A549 (cell line): ENCODE data around the gene ROR2. TPM values are rescaled to one million over a fixed set of nuclear protein-coding genes. Genes with fewer than 3 reads are reported as not detected.

Experiments used
- ATAC-seq, 2 experiments: fragments of 200-7000 bp in 1 of 2; fragments of >200 bp in 1 of 2; cut with Nextera tagmentation in 1 of 2; cut with Tn5 transposase in 1 of 2; 3 replicates each; pipeline versions ENCODE4 v1.8.0 to v1.9.1; 2018 to 2020; ENCODE audit warnings: mild to moderate bottlenecking in 1 of 2, moderate library complexity in 1 of 2
- CTCF ChIA-PET: fragments of 300-600 bp; sonication (Branson Sonifier 250); formaldehyde crosslinking; extraction: SDS; loops from one replicate; lab custom pipeline; 2021; ENCODE audit warnings: antibody characterized with exemption, inconsistent platforms; lab: Yijun Ruan, JAX
- POLR2A ChIA-PET: fragments of 350-600 bp; formaldehyde crosslinking; extraction: SDS; loops from one replicate; lab custom pipeline; 2021; ENCODE audit warnings: antibody characterized with exemption, inconsistent platforms; lab: Yijun Ruan, JAX
- DNase-seq, 2 experiments: peaks; one replicate each; pipeline versions ENCODE4 v3.0.0 to v3.0.0-alpha.2; 2011 to 2016; ENCODE audit warnings: low read depth in 1 of 2, low spot score in 1 of 2
- FAIRE-seq: peaks from 2 replicates; lab custom pipeline; 2011; peaks lifted over from hg19 to GRCh38; lab: Jason Lieb, UNC
- H3K27ac ChIP-seq, 2 experiments: fragments of >200 bp; sonication (Bioruptor Twin); formaldehyde crosslinking; 3 replicates each; pipeline ENCODE4 v1.5.1; 2016 to 2017
- H3K4me1 ChIP-seq: fragments of >200 bp; sonication (Bioruptor Twin); formaldehyde crosslinking; 3 replicates; pipeline ENCODE4 v1.6.1; 2016
- H3K4me2 ChIP-seq: fragments of >200 bp; sonication (Bioruptor Twin); formaldehyde crosslinking; 3 replicates; pipeline ENCODE4 v1.6.1; 2016
- H3K4me3 ChIP-seq: fragments of >200 bp; sonication (Bioruptor Twin); formaldehyde crosslinking; 3 replicates; pipeline ENCODE4 v1.5.1; 2016
- H3K9me3 ChIP-seq: fragments of >200 bp; sonication (Bioruptor Twin); formaldehyde crosslinking; 3 replicates; pipeline ENCODE4 v1.6.1; 2016
- CBX2 ChIP-seq: fragments of 200-600 bp; sonication (generic); IDR thresholded peaks from 2 replicates; pipeline ENCODE4 v1.6.1; 2016; ENCODE audit warnings: low read depth, mild to moderate bottlenecking, borderline replicate concordance
- CBX8 ChIP-seq: fragments of 200-600 bp; sonication (generic); IDR thresholded peaks from 2 replicates; pipeline ENCODE4 v1.6.1; 2016
- CHD2 ChIP-seq: fragments of 150-350 bp; IDR thresholded peaks from 2 replicates; pipeline ENCODE4 v1.6.1; 2014; ENCODE audit warnings: low read length; ENCODE audit not compliant: partially characterized antibody
- CHD4 ChIP-seq: fragments of 200-600 bp; sonication (generic); IDR thresholded peaks from 2 replicates; pipeline ENCODE4 v1.6.1; 2016; ENCODE audit warnings: antibody characterized with exemption, mild to moderate bottlenecking, borderline replicate concordance
- HOXA7 ChIP-seq: fragments of 250-450 bp; sonication (Bioruptor Pico); IDR thresholded peaks from 2 replicates; pipeline ENCODE4 v1.5.0; 2020; ENCODE audit warnings: mild to moderate bottlenecking, moderate library complexity
- JUN ChIP-seq, 2 experiments: fragments of >200 bp; sonication (Bioruptor Twin); formaldehyde crosslinking; IDR thresholded peaks; 2 replicates in 1 of 2; 3 replicates in 1 of 2; pipeline ENCODE4 v1.6.1; 2016 to 2017
- JUNB ChIP-seq: fragments of >200 bp; sonication (Bioruptor Twin); formaldehyde crosslinking; IDR thresholded peaks from 2 replicates; pipeline ENCODE4 v1.6.1; 2016
- MYC ChIP-seq: IDR thresholded peaks from 2 replicates; pipeline ENCODE4 v1.6.1; 2012; ENCODE audit warnings: mild to moderate bottlenecking, inconsistent platforms, low read length, improper control_type of control experiment, borderline replicate concordance
- POLR2AphosphoS2 ChIP-seq: conservative IDR thresholded peaks from 2 replicates; pipeline ENCODE4 v1.6.1; 2012; ENCODE audit warnings: low read length, improper control_type of control experiment, inconsistent platforms
- ZC3H11A ChIP-seq: fragments of 450-650 bp; IDR thresholded peaks from 2 replicates; pipeline ENCODE4 v1.6.1; 2014; ENCODE audit warnings: antibody characterized with exemption, mild to moderate bottlenecking
- ZSCAN20 ChIP-seq: fragments of 250-450 bp; sonication (Bioruptor Pico); IDR thresholded peaks from 2 replicates; pipeline ENCODE4 v1.8.0; 2022; ENCODE audit warnings: mild to moderate bottlenecking, moderate library complexity
- WGBS: methylation state at CpG from one replicate; pipeline ENCODE4 v1.1.6; 2017; ENCODE audit errors: missing lambda C conversion rate; 5-methylcytosine and 5-hydroxymethylcytosine counted together
- polyA plus RNA-seq, 4 experiments: library from polyadenylated mRNA; depleted of rRNA in 3 of 4; stranded (reverse); fragments of >200 nt; fragmentation: RNase III in 1 of 4; extraction: RNeasy Plus Mini Kit Qiagen cat#74134 plus additional on column Dnase treatment in 1 of 4; gene quantifications; 2 replicates in 3 of 4; 3 replicates in 1 of 4; pipeline ENCODE4 v1.2.3, GENCODE V29; 2011 to 2017
- TF ChIP-seq, protein P1 (sequence below): fragments of 450-650 bp; IDR thresholded peaks from 2 replicates; pipeline ENCODE4 v1.6.1; 2014; ENCODE audit warnings: antibody characterized with exemption
- TF ChIP-seq, protein P2 (sequence below): fragments of >200 bp; sonication (Bioruptor Twin); formaldehyde crosslinking; IDR thresholded peaks from 2 replicates; pipeline ENCODE4 v1.6.1; 2016
- TF ChIP-seq, protein P3 (sequence below): fragments of 150-350 bp; IDR thresholded peaks from 2 replicates; pipeline ENCODE4 v1.6.1; 2014; ENCODE audit warnings: low read depth, mild to moderate bottlenecking, low read length
- TF ChIP-seq, protein P4 (sequence below): fragments of >200 bp; sonication (Bioruptor Twin); formaldehyde crosslinking; IDR thresholded peaks from 3 replicates; pipeline ENCODE4 v1.5.1; 2016

Gene ROR2
- polyA plus RNA-seq, 2 of the 4 experiments (the other 2 are of a cell fraction) = 0.12 to 0.53 TPM

DNA sequence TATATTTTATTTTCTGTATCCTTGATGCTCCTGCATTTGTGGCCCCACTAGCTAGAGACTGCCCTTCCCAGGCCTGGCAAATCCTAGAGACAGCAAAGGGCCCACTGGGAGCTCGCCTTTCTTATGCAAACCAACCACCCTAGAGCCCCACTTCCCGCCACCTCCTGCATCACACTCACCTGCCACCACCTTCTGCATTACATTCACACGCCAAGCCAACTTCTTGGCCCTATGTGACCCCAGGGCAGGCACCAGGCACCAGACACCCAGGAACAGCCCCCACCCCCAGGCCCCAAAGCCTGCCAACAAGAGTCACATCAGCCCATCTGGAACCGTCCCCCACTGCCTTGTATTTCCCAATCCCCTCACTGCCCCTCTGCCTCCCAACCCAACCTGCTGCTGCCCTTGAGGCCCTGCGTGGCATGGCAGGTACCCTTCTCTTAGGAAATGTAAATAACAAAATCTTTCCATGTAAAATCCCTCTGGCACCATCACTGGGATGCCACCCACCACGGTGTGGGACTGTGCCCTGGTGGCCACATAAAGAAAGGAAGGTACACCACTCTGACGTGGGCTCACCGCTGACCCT is 22.0 kb downstream of the ROR2 start:
- Histone ChIP-seq H3K27ac (no peak overlapping the region), H3K4me3 (no peak overlapping the region), H3K9me3 (peaks cover 31% of the 10 kb centered on the region), H3K4me2 (no peak overlapping the region), H3K4me1 (no peaks in the 10 kb centered on the region)
- TF ChIP-seq CBX8 = no peak
- TF ChIP-seq, protein P1, sequence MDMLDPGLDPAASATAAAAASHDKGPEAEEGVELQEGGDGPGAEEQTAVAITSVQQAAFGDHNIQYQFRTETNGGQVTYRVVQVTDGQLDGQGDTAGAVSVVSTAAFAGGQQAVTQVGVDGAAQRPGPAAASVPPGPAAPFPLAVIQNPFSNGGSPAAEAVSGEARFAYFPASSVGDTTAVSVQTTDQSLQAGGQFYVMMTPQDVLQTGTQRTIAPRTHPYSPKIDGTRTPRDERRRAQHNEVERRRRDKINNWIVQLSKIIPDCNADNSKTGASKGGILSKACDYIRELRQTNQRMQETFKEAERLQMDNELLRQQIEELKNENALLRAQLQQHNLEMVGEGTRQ = no peak
- no peak for TF ChIP-seq CHD4
- TF ChIP-seq, protein P2, sequence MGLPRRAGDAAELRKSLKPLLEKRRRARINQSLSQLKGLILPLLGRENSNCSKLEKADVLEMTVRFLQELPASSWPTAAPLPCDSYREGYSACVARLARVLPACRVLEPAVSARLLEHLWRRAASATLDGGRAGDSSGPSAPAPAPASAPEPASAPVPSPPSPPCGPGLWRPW = no peak
- no peak for TF ChIP-seq ZC3H11A
- no peak for TF ChIP-seq ZSCAN20 (CRISPR knock-in tag)
- 36% methylated on average over 8 of the region's 8 CpGs for WGBS
- POLR2A ChIA-PET = no interaction called here
- FAIRE-seq (no peak), ATAC-seq (no peak), DNase-seq (no peak)
- CTCF ChIA-PET = no interaction called here

DNA sequence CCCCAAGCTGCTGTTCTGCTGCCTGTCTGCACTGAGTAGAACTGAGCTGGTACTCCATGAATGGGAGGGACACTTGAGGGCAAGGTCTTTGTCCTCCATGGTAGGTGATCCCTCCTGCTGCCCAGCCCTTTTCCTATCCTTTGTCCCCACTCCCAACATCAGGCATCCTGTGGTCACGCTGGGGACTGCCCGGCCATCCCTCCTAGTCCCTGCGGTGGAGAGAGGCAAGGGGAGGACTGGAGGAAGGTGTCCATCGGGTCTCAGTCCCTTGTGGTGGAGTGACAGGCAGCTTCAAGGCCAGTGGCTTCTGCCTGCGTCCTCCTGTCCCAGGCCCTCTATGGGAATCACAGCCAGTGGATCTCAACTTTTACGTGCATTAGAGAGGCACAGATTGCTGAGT is 25.9 kb downstream of the ROR2 start:
- peaks cover 8% of the 10 kb centered on the region for H3K9me3 ChIP-seq
- TF ChIP-seq, protein P3, sequence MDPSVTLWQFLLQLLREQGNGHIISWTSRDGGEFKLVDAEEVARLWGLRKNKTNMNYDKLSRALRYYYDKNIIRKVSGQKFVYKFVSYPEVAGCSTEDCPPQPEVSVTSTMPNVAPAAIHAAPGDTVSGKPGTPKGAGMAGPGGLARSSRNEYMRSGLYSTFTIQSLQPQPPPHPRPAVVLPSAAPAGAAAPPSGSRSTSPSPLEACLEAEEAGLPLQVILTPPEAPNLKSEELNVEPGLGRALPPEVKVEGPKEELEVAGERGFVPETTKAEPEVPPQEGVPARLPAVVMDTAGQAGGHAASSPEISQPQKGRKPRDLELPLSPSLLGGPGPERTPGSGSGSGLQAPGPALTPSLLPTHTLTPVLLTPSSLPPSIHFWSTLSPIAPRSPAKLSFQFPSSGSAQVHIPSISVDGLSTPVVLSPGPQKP = no peak
- no peak for TF ChIP-seq MYC
- TF ChIP-seq, all 56 proteins: peak for 0
- no peak overlapping the region for H3K4me3 ChIP-seq
- no peaks in the 10 kb centered on the region for H3K4me1 ChIP-seq
- no peak for FAIRE-seq
- 22% methylated on average over 4 of the region's 6 CpGs for WGBS
- ChIA-PET CTCF (interaction anchor here (1.2 to 2.3 kb wide), 4 partner anchors 11 to 31 kb away, joined by 3 to 9 read pairs (median 7); partner anchors contain the start of gene ROR2), POLR2A (no interaction called here)
- no peak overlapping the region for H3K27ac ChIP-seq
- H3K4me2 ChIP-seq = no peak overlapping the region
- no peak for DNase-seq
- no peak for ATAC-seq

DNA sequence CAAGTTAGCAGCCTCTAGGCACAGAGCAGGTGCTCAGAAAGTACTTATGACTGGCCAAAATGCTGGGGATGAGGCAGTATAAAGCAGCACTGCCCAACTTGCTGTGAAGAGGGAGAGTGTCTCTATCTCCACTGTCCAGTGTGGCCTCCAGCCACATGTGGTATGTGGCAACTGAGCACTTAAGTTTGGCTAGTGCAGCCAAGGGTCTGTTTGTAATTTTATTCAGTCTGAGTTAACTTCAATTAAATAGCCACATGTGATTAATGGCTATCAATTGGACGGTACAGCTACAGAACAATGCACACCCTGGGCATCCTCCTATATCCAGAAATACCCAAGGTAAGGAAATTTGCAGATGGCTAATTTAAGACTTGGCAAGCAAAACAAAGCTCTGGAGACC is 26.9 kb downstream of the ROR2 start:
- Histone ChIP-seq H3K4me2 (no peak overlapping the region), H3K4me1 (no peaks in the 10 kb centered on the region), H3K27ac (no peak overlapping the region), H3K9me3 (no peaks in the 10 kb centered on the region; the same call in 2 of the 3 replicates), H3K4me3 (no peak overlapping the region)
- WGBS = 5% methylated on average over 1 of the region's 1 CpG
- no peak for TF ChIP-seq HOXA7 (CRISPR knock-in tag)
- TF ChIP-seq, protein P1 = no peak
- TF ChIP-seq, protein P2 = no peak
- TF ChIP-seq CHD4 = no peak
- TF ChIP-seq CBX2 = no peak
- TF ChIP-seq POLR2AphosphoS2 = no peak
- TF ChIP-seq JUN (IDR thresholded peaks at IDR 0.05) = no peak
- TF ChIP-seq ZSCAN20 (CRISPR knock-in tag) = no peak
- no peak for TF ChIP-seq JUNB
- TF ChIP-seq, protein P4, sequence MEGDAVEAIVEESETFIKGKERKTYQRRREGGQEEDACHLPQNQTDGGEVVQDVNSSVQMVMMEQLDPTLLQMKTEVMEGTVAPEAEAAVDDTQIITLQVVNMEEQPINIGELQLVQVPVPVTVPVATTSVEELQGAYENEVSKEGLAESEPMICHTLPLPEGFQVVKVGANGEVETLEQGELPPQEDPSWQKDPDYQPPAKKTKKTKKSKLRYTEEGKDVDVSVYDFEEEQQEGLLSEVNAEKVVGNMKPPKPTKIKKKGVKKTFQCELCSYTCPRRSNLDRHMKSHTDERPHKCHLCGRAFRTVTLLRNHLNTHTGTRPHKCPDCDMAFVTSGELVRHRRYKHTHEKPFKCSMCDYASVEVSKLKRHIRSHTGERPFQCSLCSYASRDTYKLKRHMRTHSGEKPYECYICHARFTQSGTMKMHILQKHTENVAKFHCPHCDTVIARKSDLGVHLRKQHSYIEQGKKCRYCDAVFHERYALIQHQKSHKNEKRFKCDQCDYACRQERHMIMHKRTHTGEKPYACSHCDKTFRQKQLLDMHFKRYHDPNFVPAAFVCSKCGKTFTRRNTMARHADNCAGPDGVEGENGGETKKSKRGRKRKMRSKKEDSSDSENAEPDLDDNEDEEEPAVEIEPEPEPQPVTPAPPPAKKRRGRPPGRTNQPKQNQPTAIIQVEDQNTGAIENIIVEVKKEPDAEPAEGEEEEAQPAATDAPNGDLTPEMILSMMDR = no peak
- TF ChIP-seq CHD2 = no peak
- POLR2A ChIA-PET = no interaction called here
- FAIRE-seq (no peak), DNase-seq (no peak), ATAC-seq (no peak)
- CTCF ChIA-PET = interaction anchor here (0.6 to 2.3 kb wide), 4 partner anchors 10 to 32 kb away, joined by 3 to 9 read pairs (median 7); partner anchors contain the start of gene ROR2
